Keratinocyte (primary cell): Measurements from ENCODE around the gene WDR77.

ENCODE experiments used
- CTCF ChIP-seq, 3 experiments: IDR thresholded peaks in 1 of 3; conservative IDR thresholded peaks in 1 of 3; optimal IDR thresholded peaks in 1 of 3; 2 replicates in 2 of 3; 3 replicates in 1 of 3; pipeline versions ENCODE3 to v1.5.1; 2011; ENCODE audit warnings: low read length in 3 of 3, mild to moderate bottlenecking in 3 of 3, moderate library complexity in 2 of 3, control low read depth in 1 of 3, inconsistent platforms in 1 of 3; ENCODE audit not compliant: insufficient read depth in 2 of 3; ENCODE audit errors: extremely low read depth in 1 of 3
- EZH2 ChIP-seq: IDR thresholded peaks from one replicate; pipeline ENCODE4 v1.6.1; 2012; ENCODE audit warnings: inconsistent platforms, mild to moderate bottlenecking, low read length, moderate library complexity

DNA sequence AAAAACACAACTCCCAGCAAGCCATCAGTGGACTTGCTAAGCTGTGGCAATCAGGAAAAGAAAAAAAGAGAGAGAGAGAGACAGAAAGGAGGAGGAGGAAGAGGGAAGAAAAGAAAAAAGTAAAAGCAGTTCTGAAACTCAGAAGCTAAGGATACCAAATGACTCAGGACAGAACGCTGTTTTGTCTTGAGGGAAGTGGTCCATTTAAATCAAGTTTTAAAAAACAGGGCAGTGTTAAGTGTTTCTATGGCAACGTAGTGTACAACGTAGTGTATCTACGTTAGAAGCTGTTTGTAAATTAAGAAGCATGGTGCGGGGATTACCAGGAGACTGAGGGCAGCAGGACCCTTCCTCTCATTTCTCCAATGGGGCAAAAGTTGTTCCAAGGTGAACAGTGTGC lies 48.5 kb upstream of the WDR77 start:
- TF ChIP-seq EZH2, result no peak
- no peak for TF ChIP-seq CTCF (optimal IDR thresholded peaks at IDR 0.05 in 1 of 3, IDR thresholded peaks at IDR 0.05 in 1 of 3, conservative IDR thresholded peaks at IDR 0.05 in 1 of 3; ENCODE audit: extremely low read depth in 1 of 3, insufficient read depth in 2 of 3, low read length in 3 of 3)
